ENCODE data around the gene STARD13.

GRCh38 chr13:33236021-33236420 is 49.5 kb downstream of the STARD13 start:
- TF ChIP-seq CTCF (IDR thresholded peaks at IDR 0.05) (no peak), POLR2AphosphoS5 (IDR thresholded peaks at IDR 0.05) (no peak), EP300 (IDR thresholded peaks at IDR 0.05) (no peak)
